Stimulated activated CD8-positive, alpha-beta memory T cell treated with anti-CD3 and anti-CD28 coated beads, Interleukin-12 subunit alpha, Interleukin-12 subunit beta, amount 100 ng/mL, for 24 hours (primary cell): Measurements from ENCODE around the gene RYR1.
"Not testable (repeated sequence)": the region's sequence is repeated elsewhere in the genome, so short reads cannot be mapped to it uniquely, and the experiment has no call there.

Experiments used
- DNase-seq: peaks from one replicate; pipeline ENCODE4 v3.0.0-alpha.2; 2020; ENCODE audit errors: extremely low read depth

The RYR1 gene

GRCh38 chr19:38561658-38562057, 128.2 kb downstream of the RYR1 start:
- DNase-seq: no peak

GRCh38 chr19:38562096-38562495, 128.6 kb downstream of the RYR1 start:
- no peak for DNase-seq

GRCh38 chr19:38563475-38563874, 130.0 kb downstream of the RYR1 start:
- DNase-seq: no peak

- no peak for DNase-seq
These were observed 131.6 kb downstream of the RYR1 start for GRCh38 chr19:38564981-38565690.

- no peak for DNase-seq
These were observed 132.2 kb downstream of the RYR1 start for GRCh38 chr19:38565691-38566105.

- DNase-seq: no peak
These were observed 136.0 kb downstream of the RYR1 start for GRCh38 chr19:38569368-38569983.

- DNase-seq: no peak
These were observed 138.2 kb downstream of the RYR1 start for GRCh38 chr19:38571682-38572081.

GRCh38 chr19:38577826-38578225, 144.3 kb downstream of the RYR1 start:
- DNase-seq: no peak

GRCh38 chr19:38579304-38579703, 145.8 kb downstream of the RYR1 start:
- not testable (repeated sequence) for DNase-seq

- DNase-seq: no peak
These were observed 146.6 kb downstream of the RYR1 start for GRCh38 chr19:38580080-38580479.

GRCh38 chr19:38583219-38583984, 149.9 kb downstream of the RYR1 start:
- DNase-seq: no peak

GRCh38 chr19:38583985-38584305, 150.5 kb downstream of the RYR1 start:
- DNase-seq: no peak

GRCh38 chr19:38587562-38587961, 154.1 kb downstream of the RYR1 start:
- no peak for DNase-seq

- DNase-seq: no peak
These were observed 154.6 kb downstream of the RYR1 start for GRCh38 chr19:38588041-38588440.

GRCh38 chr19:38592940-38593339, 159.4 kb downstream of the RYR1 start:
- DNase-seq: no peak

GRCh38 chr19:38596057-38596981, 162.8 kb downstream of the RYR1 start:
- DNase-seq: no peak

GRCh38 chr19:38597075-38597474, 163.6 kb downstream of the RYR1 start:
- no peak for DNase-seq

- no peak for DNase-seq
These were observed 166.2 kb downstream of the RYR1 start for GRCh38 chr19:38599722-38600121.

- not testable (repeated sequence) for DNase-seq
These were observed 169.4 kb downstream of the RYR1 start for GRCh38 chr19:38602856-38603255.

GRCh38 chr19:38606131-38606530, 172.6 kb downstream of the RYR1 start:
- no peak for DNase-seq

GRCh38 chr19:38614289-38614688, 180.8 kb downstream of the RYR1 start:
- no peak for DNase-seq

GRCh38 chr19:38615007-38615581, 181.6 kb downstream of the RYR1 start:
- no peak for DNase-seq
